ENCODE data around the gene EXO1. TPM values are rescaled to one million over a fixed set of nuclear protein-coding genes. Genes with fewer than 3 reads are reported as not detected.

EXO1 gene
- polyA plus RNA-seq, 1 donor (not counting 4 experiments of a cell fraction or from before 2014, with no cell fraction given) = 5.4 TPM

- Histone ChIP-seq H3K27me3 (ENCODE audit: control insufficient read depth, extremely low read depth, insufficient read depth, low read length) (no peaks in the 10 kb centered on the region), H3K4me1 (ENCODE audit: control insufficient read depth, extremely low read depth, insufficient read depth, low read length) (peaks cover 29% of the 10 kb centered on the region), H3K4me2 (ENCODE audit: control insufficient read depth, extremely low read depth, insufficient read depth, low read depth, low read length) (no peak overlapping the region), H3K9me1 (ENCODE audit: control insufficient read depth, extremely low read depth, insufficient read depth, low read length) (no peaks in the 10 kb centered on the region), H3K9ac (ENCODE audit: control insufficient read depth, extremely low read depth, insufficient read depth, low read length) (no peak overlapping the region), H3K36me3 (ENCODE audit: control insufficient read depth in 2 of 2, extremely low read depth in 1 of 2, insufficient read depth in 2 of 2, low read length in 2 of 2) (no peaks in the 10 kb centered on the region), H2AFZ (ENCODE audit: control insufficient read depth, low read length) (no peak overlapping the region), H3K79me2 (ENCODE audit: control insufficient read depth, insufficient read depth, low read length) (no peaks in the 10 kb centered on the region), H4K20me1 (ENCODE audit: control insufficient read depth, extremely low read depth, insufficient read depth, low read length) (no peaks in the 10 kb centered on the region), H3K27ac (ENCODE audit: control insufficient read depth, insufficient read depth, low read length) (no peak overlapping the region), H3K4me3 (ENCODE audit: control insufficient read depth in 2 of 3, extremely low read depth in 1 of 3, insufficient read depth in 2 of 3, low read depth in 1 of 3, low read length in 3 of 3) (no peak overlapping the region), H3K9me3 (ENCODE audit: control insufficient read depth, low read depth, low read length) (no peaks in the 10 kb centered on the region)
- dilution Hi-C loops (cut with MboI; ENCODE audit: extremely low pct_ligation_motif_present, low sequenced_read_pairs) = loop anchor here (25.0 kb wide), 1 partner anchor 228 kb away; no protein-coding TSS in a partner anchor
- TF ChIP-seq, protein P1, sequence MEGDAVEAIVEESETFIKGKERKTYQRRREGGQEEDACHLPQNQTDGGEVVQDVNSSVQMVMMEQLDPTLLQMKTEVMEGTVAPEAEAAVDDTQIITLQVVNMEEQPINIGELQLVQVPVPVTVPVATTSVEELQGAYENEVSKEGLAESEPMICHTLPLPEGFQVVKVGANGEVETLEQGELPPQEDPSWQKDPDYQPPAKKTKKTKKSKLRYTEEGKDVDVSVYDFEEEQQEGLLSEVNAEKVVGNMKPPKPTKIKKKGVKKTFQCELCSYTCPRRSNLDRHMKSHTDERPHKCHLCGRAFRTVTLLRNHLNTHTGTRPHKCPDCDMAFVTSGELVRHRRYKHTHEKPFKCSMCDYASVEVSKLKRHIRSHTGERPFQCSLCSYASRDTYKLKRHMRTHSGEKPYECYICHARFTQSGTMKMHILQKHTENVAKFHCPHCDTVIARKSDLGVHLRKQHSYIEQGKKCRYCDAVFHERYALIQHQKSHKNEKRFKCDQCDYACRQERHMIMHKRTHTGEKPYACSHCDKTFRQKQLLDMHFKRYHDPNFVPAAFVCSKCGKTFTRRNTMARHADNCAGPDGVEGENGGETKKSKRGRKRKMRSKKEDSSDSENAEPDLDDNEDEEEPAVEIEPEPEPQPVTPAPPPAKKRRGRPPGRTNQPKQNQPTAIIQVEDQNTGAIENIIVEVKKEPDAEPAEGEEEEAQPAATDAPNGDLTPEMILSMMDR (optimal IDR thresholded peaks at IDR 0.05 in 1 of 3, IDR thresholded peaks at IDR 0.05 in 1 of 3, conservative IDR thresholded peaks at IDR 0.05 in 1 of 3; ENCODE audit: extremely low read depth in 1 of 3, insufficient read depth in 2 of 3, low read length in 3 of 3) = no peak
- TF ChIP-seq EZH2 (IDR thresholded peaks at IDR 0.05; ENCODE audit: low read length) = no peak
- DNase-seq (ENCODE audit: low read depth, low spot score) = no peak
- no peak for FAIRE-seq
Observed at GRCh38 chr1:241840164-241840563, 7.8 kb upstream of the EXO1 start.

GRCh38 chr1:241841691-241842090, 6.3 kb upstream of the EXO1 start:
- Histone ChIP-seq H3K4me2 (ENCODE audit: control insufficient read depth, extremely low read depth, insufficient read depth, low read depth, low read length) (no peak overlapping the region), H3K27ac (ENCODE audit: control insufficient read depth, insufficient read depth, low read length) (no peak overlapping the region), H3K9me1 (ENCODE audit: control insufficient read depth, extremely low read depth, insufficient read depth, low read length) (no peaks in the 10 kb centered on the region), H3K36me3 (ENCODE audit: control insufficient read depth in 2 of 2, extremely low read depth in 1 of 2, insufficient read depth in 2 of 2, low read length in 2 of 2) (no peaks in the 10 kb centered on the region), H3K9ac (ENCODE audit: control insufficient read depth, extremely low read depth, insufficient read depth, low read length) (no peak overlapping the region), H3K4me1 (ENCODE audit: control insufficient read depth, extremely low read depth, insufficient read depth, low read length) (peaks cover 28% of the 10 kb centered on the region), H4K20me1 (ENCODE audit: control insufficient read depth, extremely low read depth, insufficient read depth, low read length) (no peaks in the 10 kb centered on the region), H2AFZ (ENCODE audit: control insufficient read depth, low read length) (no peak overlapping the region), H3K4me3 (ENCODE audit: control insufficient read depth in 2 of 3, extremely low read depth in 1 of 3, insufficient read depth in 2 of 3, low read depth in 1 of 3, low read length in 3 of 3) (no peak overlapping the region), H3K79me2 (ENCODE audit: control insufficient read depth, insufficient read depth, low read length) (no peaks in the 10 kb centered on the region), H3K9me3 (ENCODE audit: control insufficient read depth, low read depth, low read length) (no peaks in the 10 kb centered on the region), H3K27me3 (ENCODE audit: control insufficient read depth, extremely low read depth, insufficient read depth, low read length) (no peaks in the 10 kb centered on the region)
- DNase-seq (ENCODE audit: low read depth, low spot score) = no peak
- no peak for FAIRE-seq
- no peak for TF ChIP-seq EZH2 (IDR thresholded peaks at IDR 0.05; ENCODE audit: low read length)
- TF ChIP-seq, protein P1 (optimal IDR thresholded peaks at IDR 0.05 in 1 of 3, IDR thresholded peaks at IDR 0.05 in 1 of 3, conservative IDR thresholded peaks at IDR 0.05 in 1 of 3; ENCODE audit: extremely low read depth in 1 of 3, insufficient read depth in 2 of 3, low read length in 3 of 3) = no peak
- dilution Hi-C loops (cut with MboI; ENCODE audit: extremely low pct_ligation_motif_present, low sequenced_read_pairs) = loop anchor here (25.0 kb wide), 1 partner anchor 229 kb away; no protein-coding TSS in a partner anchor

Measured in keratinocyte (primary cell).